HEK293T (cell line): ENCODE measurements around the gene SAMHD1.

ENCODE experiments used
- FOXK2 ChIP-seq: fragments of 450-650 bp; IDR thresholded peaks from 2 replicates; pipeline ENCODE4 v1.6.1; 2016; ENCODE audit warnings: mild to moderate bottlenecking
- SP1 ChIP-seq: fragments of 450-650 bp; IDR thresholded peaks from 2 replicates; pipeline ENCODE4 v1.6.1; 2017

GRCh38 chr20:36908603-36909002, 42.9 kb downstream of the SAMHD1 start:
- no peak for TF ChIP-seq SP1
- TF ChIP-seq FOXK2: no peak
